ENCODE measurements around the gene RSAD2.

The RSAD2 gene

DNA sequence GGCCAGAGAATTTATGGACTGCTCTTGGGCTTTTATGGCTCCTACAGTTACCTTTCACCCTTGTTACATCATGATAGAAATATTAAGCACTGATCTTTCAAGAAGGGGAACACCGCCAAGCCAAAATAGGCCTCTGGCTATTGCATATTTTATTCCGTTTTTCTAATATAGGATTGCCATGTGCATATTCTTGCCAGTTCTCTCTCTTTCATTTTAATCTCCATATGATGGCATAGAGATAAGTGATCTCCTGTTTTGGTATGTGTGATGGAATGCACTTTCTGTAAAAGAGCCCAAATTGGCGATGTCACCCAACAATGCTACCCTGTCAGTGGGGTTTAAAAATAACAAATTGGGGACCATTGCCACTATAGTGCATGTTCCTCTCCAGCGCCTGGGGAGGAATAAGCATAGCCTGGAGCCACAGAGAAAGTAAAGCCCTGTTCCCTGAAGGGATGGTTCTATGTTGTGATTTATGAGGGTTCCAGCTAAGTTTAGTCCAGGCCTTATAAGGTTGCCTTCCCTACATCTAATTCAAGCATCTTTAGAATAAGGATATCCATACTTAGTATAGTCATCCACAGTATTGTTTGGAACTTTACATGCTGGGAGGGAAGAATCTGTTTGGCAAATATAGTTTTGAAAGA lies 38.8 kb upstream of the RSAD2 start:
- no peak overlapping the region for H3K4me3 ChIP-seq (ENCODE audit: low read depth, low read length)
- TF ChIP-seq CTCF (IDR thresholded peaks at IDR 0.05; ENCODE audit: borderline replicate concordance, insufficient read depth, low read depth, low read length): no peak

GRCh38 chr2:6841537-6842287 lies 35.9 kb upstream of the RSAD2 start:
- no peak for TF ChIP-seq CTCF (IDR thresholded peaks at IDR 0.05; ENCODE audit: borderline replicate concordance, insufficient read depth, low read depth, low read length)
- no peak overlapping the region for H3K4me3 ChIP-seq (ENCODE audit: low read depth, low read length)

DNA sequence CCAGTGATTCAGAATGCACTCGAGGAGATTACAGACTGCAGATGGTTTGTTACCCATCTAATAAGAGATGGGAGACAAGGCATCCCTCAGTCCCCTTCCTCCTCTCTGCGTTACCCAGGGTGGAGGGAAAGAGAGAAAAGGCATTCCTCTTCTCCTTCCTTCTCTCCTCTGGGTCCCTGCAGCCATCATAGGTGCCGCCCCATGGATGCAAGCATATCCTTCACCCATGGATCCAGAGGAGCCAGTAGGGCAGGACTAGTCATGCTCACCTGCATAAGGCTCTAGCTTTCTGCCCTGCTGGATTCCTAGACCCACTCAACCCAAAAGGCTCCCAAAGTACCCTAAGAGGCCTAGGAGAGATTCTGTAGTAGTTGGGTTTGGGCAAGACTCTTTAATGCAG lies 32.3 kb upstream of the RSAD2 start:
- H3K4me3 ChIP-seq (ENCODE audit: low read depth, low read length): no peak overlapping the region
- TF ChIP-seq CTCF (IDR thresholded peaks at IDR 0.05; ENCODE audit: borderline replicate concordance, insufficient read depth, low read depth, low read length): no peak

GRCh38 chr2:6845903-6846302 lies 31.7 kb upstream of the RSAD2 start:
- no peak overlapping the region for H3K4me3 ChIP-seq (ENCODE audit: low read depth, low read length)
- 0 out of 2 replicates have a peak, but pooled peaks have one; percentile 2 for TF ChIP-seq CTCF (IDR thresholded peaks at IDR 0.05; ENCODE audit: borderline replicate concordance, insufficient read depth, low read depth, low read length)

DNA sequence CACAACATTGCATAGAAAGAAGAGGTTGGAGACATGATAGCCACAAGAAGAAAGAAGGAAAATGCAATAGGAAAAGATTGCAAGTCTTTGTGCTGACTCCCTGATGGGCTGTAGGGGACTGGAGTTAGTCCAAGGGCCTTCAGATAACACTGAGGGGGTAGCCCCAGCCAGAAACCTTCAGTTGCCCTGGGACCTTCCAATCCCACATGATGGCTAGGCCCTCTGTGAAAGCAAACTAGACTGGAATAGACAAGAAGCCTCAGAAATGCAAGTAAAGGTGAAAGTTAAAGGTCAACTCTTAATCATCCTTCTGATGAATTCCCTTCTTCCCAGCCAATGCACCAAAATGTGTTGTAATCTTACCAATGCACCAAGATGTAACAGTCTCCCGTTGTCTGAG lies 31.0 kb upstream of the RSAD2 start:
- no peak for TF ChIP-seq CTCF (IDR thresholded peaks at IDR 0.05; ENCODE audit: borderline replicate concordance, insufficient read depth, low read depth, low read length)
- no peak overlapping the region for H3K4me3 ChIP-seq (ENCODE audit: low read depth, low read length)

DNA sequence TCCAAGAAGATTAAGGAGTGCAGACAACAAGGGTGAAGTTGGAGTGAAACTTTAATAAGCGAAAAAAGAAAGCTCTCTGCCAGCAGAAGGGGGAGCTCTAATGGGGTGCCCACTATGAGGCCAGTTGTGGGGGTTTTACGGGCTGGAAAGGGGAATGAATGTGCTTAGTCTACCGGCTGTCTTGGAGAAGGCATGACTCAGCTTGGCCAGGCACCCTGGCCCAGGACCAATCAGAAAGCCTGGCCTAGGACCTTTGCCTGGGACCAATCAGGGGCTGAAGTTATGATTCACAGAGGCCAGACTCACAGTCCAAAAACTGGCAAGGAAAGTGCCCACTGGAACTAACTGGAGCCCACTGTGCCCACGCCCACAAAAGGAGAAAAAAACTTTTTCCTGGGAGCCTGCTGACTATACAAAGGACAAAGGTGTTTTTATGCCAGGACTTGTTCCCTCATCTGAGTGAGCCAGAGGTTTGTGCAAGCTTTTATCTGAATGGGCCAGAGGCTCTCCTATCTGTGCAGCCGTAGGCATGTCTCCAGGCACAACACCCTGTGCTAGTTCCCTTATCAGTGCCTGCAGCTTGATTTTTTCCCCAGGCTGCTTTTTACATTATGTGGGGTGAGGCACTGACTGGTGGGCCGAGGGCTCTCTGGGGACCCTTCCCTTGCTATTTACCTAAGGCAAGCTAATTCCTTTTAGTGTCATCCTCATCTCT lies 30.5 kb upstream of the RSAD2 start:
- no peak overlapping the region for H3K4me3 ChIP-seq (ENCODE audit: low read depth, low read length)
- no peak for TF ChIP-seq CTCF (IDR thresholded peaks at IDR 0.05; ENCODE audit: borderline replicate concordance, insufficient read depth, low read depth, low read length)

Measured in GM12875 (cell line).